ENCODE measurements around the gene SEPTIN14. TPM values are rescaled to one million over a fixed set of nuclear protein-coding genes. Genes with fewer than 3 reads are reported as not detected.
"Not testable (repeated sequence)": the region's sequence is repeated elsewhere in the genome, so short reads cannot be mapped to it uniquely, and the experiment has no call there.

Gene SEPTIN14
- total RNA-seq: not detected in 2 replicates

GRCh38 chr7:55862652-55863051, at the start of gene SEPTIN14:
Gene SEPTIN14, minus strand, starts transcription at chr7:55862752. Its CDS starts 756 bp downstream, at chr7:55861996.
- not testable (repeated sequence) for DNase-seq

- no peak for DNase-seq
These were observed 41.6 kb upstream of the SEPTIN14 start for GRCh38 chr7:55903985-55904759.

GRCh38 chr7:55901059-55901458, 38.5 kb upstream of the SEPTIN14 start:
- not testable (repeated sequence) for DNase-seq

DNA sequence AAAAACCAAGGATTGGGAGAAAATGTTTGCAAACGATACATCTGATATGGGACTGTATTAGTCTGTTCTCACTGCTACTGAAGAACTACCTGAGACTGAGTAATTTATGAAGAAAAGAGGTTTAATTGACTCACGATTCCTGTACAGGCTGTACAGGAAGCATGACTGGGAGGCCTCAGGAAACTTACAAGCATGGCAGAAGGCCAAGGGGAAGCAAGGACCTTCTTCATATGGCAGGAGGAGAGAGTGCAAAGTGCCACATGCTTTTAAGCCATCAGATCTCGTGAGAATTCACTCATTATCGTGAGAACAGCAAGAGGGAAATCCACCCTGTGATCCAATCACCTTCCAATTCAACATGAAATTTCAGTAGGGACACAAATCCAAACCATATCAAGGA, 35.7 kb upstream of the SEPTIN14 start:
- DNase-seq: peak; percentile 72

GRCh38 chr7:55895021-55895420, 32.5 kb upstream of the SEPTIN14 start:
- DNase-seq: no peak

- DNase-seq: no peak
These were observed 31.4 kb upstream of the SEPTIN14 start for GRCh38 chr7:55893940-55894339.

GRCh38 chr7:55888378-55888777, 25.8 kb upstream of the SEPTIN14 start:
- peak; percentile 2 for DNase-seq

- DNase-seq: no peak
These were observed 25.3 kb upstream of the SEPTIN14 start for GRCh38 chr7:55887821-55888247.

- no peak for DNase-seq
These were observed 21.8 kb upstream of the SEPTIN14 start for GRCh38 chr7:55884321-55884720.

GRCh38 chr7:55878691-55879090, 16.1 kb upstream of the SEPTIN14 start:
- no peak for DNase-seq

- no peak for DNase-seq
These were observed 14.8 kb upstream of the SEPTIN14 start for GRCh38 chr7:55877308-55877707.

DNA sequence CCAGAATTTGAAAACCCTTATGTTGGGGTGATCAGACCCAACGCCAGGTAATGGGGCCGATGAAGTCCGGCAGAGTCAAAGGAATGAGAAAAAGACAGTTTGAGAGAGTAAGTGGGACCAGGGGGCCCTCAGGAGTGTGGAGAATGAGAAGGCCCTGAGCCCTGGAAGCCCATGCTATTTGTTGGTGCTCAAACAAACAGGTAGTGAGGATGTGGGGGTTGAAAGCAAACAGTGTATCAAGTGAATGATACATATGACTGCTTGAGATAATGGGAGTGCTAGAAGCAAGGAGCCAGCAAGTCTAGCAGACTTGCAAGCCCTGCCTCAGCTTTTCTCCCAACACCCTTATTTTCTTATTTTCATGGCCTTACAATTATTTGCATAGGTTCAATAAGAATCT, 11.2 kb upstream of the SEPTIN14 start:
- DNase-seq: no peak

- DNase-seq: no peak
These were observed 9.5 kb upstream of the SEPTIN14 start for GRCh38 chr7:55871932-55872485.

GRCh38 chr7:55868989-55869388, 6.4 kb upstream of the SEPTIN14 start:
- not testable (repeated sequence) for DNase-seq

- not testable (repeated sequence) for DNase-seq
These were observed 17.4 kb downstream of the SEPTIN14 start for GRCh38 chr7:55845164-55845563.

DNA sequence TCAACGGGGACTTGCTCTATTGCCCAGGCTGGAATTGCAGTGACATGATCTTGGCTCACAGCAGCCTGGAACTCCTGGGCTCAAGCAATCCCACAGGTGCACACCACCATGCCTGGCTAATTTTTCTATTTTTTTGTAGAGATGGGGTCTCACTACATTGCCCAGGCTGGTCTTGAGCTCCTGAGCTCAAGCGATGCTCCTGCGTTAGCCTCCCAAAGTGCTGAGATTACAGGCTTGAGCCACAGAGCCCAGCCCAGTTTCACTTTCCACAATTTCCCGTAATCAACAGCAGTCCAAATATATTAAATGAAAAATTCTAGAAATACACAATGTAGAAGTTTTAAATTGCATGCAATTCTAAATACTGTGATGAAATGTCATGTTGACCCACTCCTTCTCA, 24.0 kb downstream of the SEPTIN14 start:
- DNase-seq: no peak

- DNase-seq: no peak
These were observed 35.0 kb downstream of the SEPTIN14 start for GRCh38 chr7:55827577-55827976.

GRCh38 chr7:55818686-55819085, 43.9 kb downstream of the SEPTIN14 start:
- no peak for DNase-seq

DNA sequence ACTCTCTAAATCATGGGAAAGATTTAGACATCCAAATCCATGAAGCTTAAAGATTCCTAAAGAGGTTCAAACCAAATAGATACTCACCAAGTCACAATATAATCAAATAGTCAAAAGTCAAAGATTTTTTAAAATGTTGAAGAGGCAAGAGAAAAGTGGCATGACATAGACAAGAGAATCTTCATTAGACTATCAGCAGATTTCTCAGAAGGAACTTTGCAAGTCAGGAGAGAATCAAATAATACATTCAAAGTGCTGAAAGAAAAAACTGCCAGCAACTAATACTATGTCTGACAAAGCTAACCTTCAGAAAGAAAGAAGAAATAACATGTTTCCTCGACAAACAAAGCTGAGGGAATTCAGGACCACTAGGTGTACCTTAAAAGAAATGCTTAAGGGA, 65.3 kb downstream of the SEPTIN14 start:
- not testable (repeated sequence) for DNase-seq

DNA sequence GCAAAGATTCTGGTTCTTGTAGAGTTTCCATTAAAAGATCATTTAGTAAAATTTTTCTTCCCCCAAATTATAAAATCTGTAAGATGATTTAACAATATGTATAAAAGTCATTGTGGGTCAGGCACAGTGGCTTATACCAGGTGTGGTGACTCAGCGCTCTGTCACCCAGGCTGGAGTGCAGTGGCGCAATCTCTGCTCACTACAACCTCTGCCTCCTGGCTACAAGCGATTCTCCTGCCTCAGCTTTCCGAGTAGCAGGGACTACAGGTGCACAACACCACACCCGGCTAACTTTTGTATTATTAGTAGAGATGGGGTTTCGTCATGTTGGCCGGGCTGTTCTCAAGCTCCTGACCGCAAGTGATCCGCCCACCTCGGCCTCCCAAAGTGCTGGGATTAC, 68.0 kb downstream of the SEPTIN14 start:
- DNase-seq: no peak

- DNase-seq: no peak
These were observed 70.5 kb downstream of the SEPTIN14 start for GRCh38 chr7:55792048-55792447.

DNA sequence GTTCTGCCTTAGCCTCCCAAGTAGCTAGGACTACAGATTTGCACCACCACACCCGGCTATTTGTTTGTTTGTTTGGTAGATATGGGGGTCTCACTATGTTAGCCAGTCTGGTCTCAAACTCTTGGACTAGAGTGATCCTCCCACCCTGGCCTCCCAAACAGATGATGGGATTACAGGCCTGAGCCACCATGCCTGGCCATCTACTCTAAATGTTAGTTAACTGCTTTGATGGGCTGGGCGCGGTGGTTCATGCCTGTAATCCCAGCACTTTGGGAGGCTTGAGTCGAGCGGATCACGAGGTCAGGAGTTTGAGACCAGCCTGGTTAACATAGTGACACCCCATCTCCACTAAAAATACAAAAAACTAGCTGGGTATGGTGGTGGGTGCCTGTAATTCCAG, 74.8 kb downstream of the SEPTIN14 start:
- DNase-seq: no peak

GRCh38 chr7:55786901-55787300, 75.7 kb downstream of the SEPTIN14 start:
- no peak for DNase-seq

GRCh38 chr7:55785444-55785843, 77.1 kb downstream of the SEPTIN14 start:
- not testable (repeated sequence) for DNase-seq

All from dermis blood vessel endothelial cell (primary cell).